Pancreas (tissue), 10 donors: ENCODE measurements around the gene CCDC50. TPM values are rescaled to one million over a fixed set of nuclear protein-coding genes. Genes with fewer than 3 reads are reported as not detected.

Source experiments
- ATAC-seq, 4 donors: fragments of 200-7000 bp; cut with Tn5 transposase; one replicate each; pipeline versions ENCODE4 v1.8.0 to v1.9.1; 2020; ENCODE audit warnings: mild to moderate bottlenecking in 4 of 4, moderate library complexity in 4 of 4
- DNase-seq, 6 donors: peaks; one replicate each; pipeline ENCODE4 v3.0.0-alpha.2; 2020
- FAIRE-seq: peaks from 2 replicates; lab custom pipeline; 2012; peaks lifted over from hg19 to GRCh38; lab: Jason Lieb, UNC
- H3K27ac ChIP-seq, 4 donors: fragments of 200-600 bp; sonication (generic); 1 replicate in 3 of 4; 2 replicates in 1 of 4; pipeline versions ENCODE4 v1.5.0 to v1.8.0; 2020
- H3K27me3 ChIP-seq, 4 donors: fragments of 200-600 bp; one replicate each; pipeline ENCODE4 v1.8.0; 2021
- H3K36me3 ChIP-seq, 3 donors: fragments of 200-600 bp; sonication (generic) in 1 of 3; one replicate each; pipeline versions ENCODE4 v1.5.0 to v1.8.0; 2020 to 2021
- H3K4me1 ChIP-seq, 3 donors: fragments of 200-600 bp; one replicate each; pipeline ENCODE4 v1.8.0; 2021
- H3K4me3 ChIP-seq, 4 donors: fragments of 200-600 bp; sonication (generic) in 2 of 4; one replicate each; pipeline versions ENCODE4 v1.5.0 to v1.8.0; 2020 to 2021
- H3K9me3 ChIP-seq, 4 donors: fragments of 200-600 bp; one replicate each; pipeline ENCODE4 v1.8.0; 2021
- WGBS, 2 donors: extraction: QIAGEN DNeasy Blood & Tissue Kit; methylation state at CpG; one replicate each; pipeline ENCODE4 v1.1.7; 2013; 5-methylcytosine and 5-hydroxymethylcytosine counted together
- intact Hi-C, 3 donors: fragments of 100-400 bp; cut with DNase I; formaldehyde crosslinking; loops; one replicate each; pipeline versions ENCODE4 v1.11.1 to v1.14.2; 2022
- polyA plus RNA-seq, 2 donors: library from polyadenylated mRNA; stranded (reverse); fragments of 200-250 nt; gene quantifications; one replicate each; pipeline ENCODE4 v1.2.3, GENCODE V29; 2013
- total RNA-seq, 6 donors: library from RNA; stranded (reverse); fragmentation: NEBNext Ultra II Directional in 4 of 6; extraction: Animal tissue kit (Norgen Biotek cat#: 25700) in 4 of 6; gene quantifications; one replicate each; pipeline versions ENCODE4 v1.2.1 to v1.2.4, GENCODE V29; 2021 to 2023
- TF ChIP-seq, protein P1 (sequence below), 4 donors: fragments of 200-600 bp; sonication (generic) in 3 of 4; IDR thresholded peaks; one replicate each; pipeline versions ENCODE4 v1.5.0 to v1.8.0; 2021; ENCODE audit warnings: antibody characterized with exemption in 4 of 4
- donor health status: healthy with polysubstance abuse.
- donor health status: DM: no; HTN: no; CAD: no; lungs with moderate emphysema.
- donor health status: DM: no; HTN: no; CAD: no.
- donor health status: control.
- donor health status: control.
- donor health status: Bipolar disorder and iron deficiency.
- donor health status: DM: yes; HTN: yes; CAD: no.
- donor health status: DM: no; HTN: no; CAD: no.
- donor health status: DM: no; HTN: no; CAD: no.
- donor health status: DM: yes; HTN: yes; CAD: no.

The CCDC50 gene
- total and polyA plus RNA-seq, 8 donors: 24.5 to 44.4 (median 30.4) TPM

DNA sequence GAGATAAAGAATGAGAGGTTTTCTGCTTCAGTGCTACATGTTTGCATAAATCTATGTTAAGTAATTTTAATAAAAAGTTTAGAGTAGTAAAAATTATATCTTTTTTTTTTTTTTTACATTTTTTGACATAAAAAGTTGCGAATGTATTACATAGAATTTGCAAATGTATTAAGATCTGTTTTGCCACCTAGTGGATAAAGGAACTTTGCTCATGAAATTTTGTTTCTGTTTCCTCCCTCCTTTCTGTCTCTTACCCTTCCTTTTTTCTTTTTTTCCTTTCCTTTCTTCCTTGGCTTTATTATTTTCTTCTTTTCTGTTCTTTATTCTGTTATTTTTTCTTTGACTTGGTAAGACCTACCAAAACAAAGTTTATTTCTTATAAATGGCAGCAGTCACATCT, 59.6 kb downstream of the CCDC50 start:
- 78 to 96% methylated on average over 1 of the region's 1 CpG for WGBS, 2 donors
- no peak overlapping the region for H3K4me3 ChIP-seq
- H3K4me1 ChIP-seq: no peaks in the 10 kb centered on the region
- TF ChIP-seq, protein P1, sequence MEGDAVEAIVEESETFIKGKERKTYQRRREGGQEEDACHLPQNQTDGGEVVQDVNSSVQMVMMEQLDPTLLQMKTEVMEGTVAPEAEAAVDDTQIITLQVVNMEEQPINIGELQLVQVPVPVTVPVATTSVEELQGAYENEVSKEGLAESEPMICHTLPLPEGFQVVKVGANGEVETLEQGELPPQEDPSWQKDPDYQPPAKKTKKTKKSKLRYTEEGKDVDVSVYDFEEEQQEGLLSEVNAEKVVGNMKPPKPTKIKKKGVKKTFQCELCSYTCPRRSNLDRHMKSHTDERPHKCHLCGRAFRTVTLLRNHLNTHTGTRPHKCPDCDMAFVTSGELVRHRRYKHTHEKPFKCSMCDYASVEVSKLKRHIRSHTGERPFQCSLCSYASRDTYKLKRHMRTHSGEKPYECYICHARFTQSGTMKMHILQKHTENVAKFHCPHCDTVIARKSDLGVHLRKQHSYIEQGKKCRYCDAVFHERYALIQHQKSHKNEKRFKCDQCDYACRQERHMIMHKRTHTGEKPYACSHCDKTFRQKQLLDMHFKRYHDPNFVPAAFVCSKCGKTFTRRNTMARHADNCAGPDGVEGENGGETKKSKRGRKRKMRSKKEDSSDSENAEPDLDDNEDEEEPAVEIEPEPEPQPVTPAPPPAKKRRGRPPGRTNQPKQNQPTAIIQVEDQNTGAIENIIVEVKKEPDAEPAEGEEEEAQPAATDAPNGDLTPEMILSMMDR (IDR thresholded peaks at IDR 0.05): no peak
- H3K27ac ChIP-seq: no peak overlapping the region
- DNase-seq (no peak), ATAC-seq (no peak), FAIRE-seq (no peak)
- peaks cover 0 to 9% (median 0%) of the 10 kb centered on the region in 3 donors for H3K36me3 ChIP-seq
- H3K27me3 ChIP-seq: no peaks in the 10 kb centered on the region
- intact Hi-C loops: no loop called here
- no peaks in the 10 kb centered on the region for H3K9me3 ChIP-seq

DNA sequence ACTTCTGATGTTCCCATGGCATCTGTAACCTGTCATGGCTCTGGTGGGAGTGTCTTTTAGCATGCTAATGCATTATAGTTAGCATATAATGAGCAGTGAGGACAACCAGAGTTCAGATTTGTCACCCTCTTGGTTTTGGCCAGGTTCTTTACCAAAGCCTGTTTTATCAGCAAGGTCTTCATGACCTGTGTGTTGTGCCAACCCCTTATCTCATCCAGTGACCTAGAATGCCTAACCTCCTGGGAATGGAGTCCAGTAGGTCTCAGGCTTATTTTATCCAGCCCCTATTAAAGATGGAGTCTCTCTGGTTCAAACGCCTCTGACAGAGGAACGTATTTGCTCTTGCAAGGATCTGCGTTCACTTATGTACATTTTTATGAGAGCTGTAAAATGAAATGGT, 61.4 kb downstream of the CCDC50 start:
- DNase-seq (no peak), ATAC-seq (no peak), FAIRE-seq (no peak)
- no peaks in the 10 kb centered on the region for H3K9me3 ChIP-seq
- TF ChIP-seq, protein P1 (IDR thresholded peaks at IDR 0.05): no peak
- no peaks in the 10 kb centered on the region for H3K27me3 ChIP-seq
- no peak overlapping the region for H3K4me3 ChIP-seq
- intact Hi-C loops: no loop called here
- no peaks in the 10 kb centered on the region for H3K4me1 ChIP-seq
- peaks cover 0 to 7% (median 0%) of the 10 kb centered on the region in 3 donors for H3K36me3 ChIP-seq
- 92 to 95% methylated on average over 3 of the region's 3 CpGs for WGBS, 2 donors
- no peak overlapping the region for H3K27ac ChIP-seq

DNA sequence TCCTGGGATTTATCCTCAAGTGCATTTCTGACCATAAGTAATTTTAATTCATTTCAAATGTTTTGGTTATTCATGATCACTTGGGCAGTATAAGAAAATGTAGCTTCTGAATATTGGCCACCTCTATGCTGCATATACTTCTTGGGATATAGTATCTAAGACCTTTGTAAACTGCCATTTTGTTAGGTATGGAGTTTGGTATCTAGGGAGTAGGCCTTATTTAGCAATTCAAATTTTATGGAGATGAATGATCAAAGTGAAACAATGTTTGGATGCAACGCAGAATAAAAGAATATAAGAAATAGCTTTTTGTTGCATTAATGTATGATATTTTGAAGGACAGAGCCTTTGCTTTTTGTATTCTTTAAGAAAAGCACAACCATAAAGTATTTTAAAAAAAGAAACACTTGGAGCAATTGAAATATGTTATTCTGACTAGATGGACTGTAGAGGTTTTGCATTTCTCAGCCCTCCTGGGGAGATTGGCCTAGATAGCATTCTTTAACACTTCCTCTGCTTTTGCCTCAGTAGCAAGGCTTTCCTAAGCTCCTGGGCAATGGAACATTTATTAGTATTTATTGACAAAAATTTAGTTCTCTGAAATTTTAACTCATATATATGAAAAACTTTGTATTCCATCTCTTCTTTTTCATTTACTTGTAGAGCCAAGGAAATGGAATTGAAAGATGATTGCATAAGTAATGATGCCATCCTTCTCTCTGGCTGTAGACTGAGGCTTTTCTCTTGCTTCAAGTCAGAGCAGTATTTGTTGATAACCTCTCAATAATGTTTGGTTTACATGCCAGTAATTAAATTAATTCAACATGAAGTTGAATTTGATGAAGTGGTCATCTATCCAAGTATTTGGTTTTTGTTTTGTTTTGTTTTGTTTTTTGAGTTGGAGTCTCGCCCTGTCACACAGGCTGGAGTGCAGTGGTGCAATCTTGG, 62.9 kb downstream of the CCDC50 start:
- TF ChIP-seq, protein P1 (IDR thresholded peaks at IDR 0.05): no peak
- no peak overlapping the region for H3K4me3 ChIP-seq
- 98 to 99% methylated on average over 2 of the region's 2 CpGs for WGBS, 2 donors
- ATAC-seq: no peak
- peak; percentile 17 for FAIRE-seq
- H3K36me3 ChIP-seq: peaks cover 0 to 7% (median 0%) of the 10 kb centered on the region in 3 donors
- no peaks in the 10 kb centered on the region for H3K4me1 ChIP-seq
- H3K27ac ChIP-seq: no peak overlapping the region
- H3K9me3 ChIP-seq: no peaks in the 10 kb centered on the region
- intact Hi-C loops: no loop called here
- H3K27me3 ChIP-seq: no peaks in the 10 kb centered on the region
- DNase-seq: no peak

DNA sequence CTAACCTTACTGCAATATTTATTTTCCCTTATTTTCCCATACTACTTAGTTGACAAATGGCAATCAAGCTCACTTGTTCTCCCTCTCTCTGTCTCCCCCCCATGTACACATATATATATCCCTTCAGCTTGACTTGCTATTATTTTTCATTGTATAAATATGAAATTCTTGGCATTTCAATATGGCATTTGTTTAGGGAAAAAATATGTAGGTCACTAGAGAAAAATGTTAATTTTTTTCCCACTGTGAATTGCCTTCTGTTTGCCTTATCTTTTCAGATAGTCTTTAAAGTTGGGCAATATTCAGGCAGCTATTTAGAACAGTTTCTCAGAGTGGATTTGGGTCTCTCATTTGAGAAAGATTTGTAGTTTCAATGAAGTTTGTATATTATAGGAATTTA, 64.0 kb downstream of the CCDC50 start:
- peaks cover 0 to 7% (median 0%) of the 10 kb centered on the region in 3 donors for H3K36me3 ChIP-seq
- FAIRE-seq (peak; percentile 49), ATAC-seq (no peak), DNase-seq (no peak)
- no peak overlapping the region for H3K4me3 ChIP-seq
- TF ChIP-seq, protein P1 (IDR thresholded peaks at IDR 0.05): no peak
- no peaks in the 10 kb centered on the region for H3K4me1 ChIP-seq
- H3K27me3 ChIP-seq: no peaks in the 10 kb centered on the region
- no peaks in the 10 kb centered on the region for H3K9me3 ChIP-seq
- no peak overlapping the region for H3K27ac ChIP-seq
- intact Hi-C loops: no loop called here

DNA sequence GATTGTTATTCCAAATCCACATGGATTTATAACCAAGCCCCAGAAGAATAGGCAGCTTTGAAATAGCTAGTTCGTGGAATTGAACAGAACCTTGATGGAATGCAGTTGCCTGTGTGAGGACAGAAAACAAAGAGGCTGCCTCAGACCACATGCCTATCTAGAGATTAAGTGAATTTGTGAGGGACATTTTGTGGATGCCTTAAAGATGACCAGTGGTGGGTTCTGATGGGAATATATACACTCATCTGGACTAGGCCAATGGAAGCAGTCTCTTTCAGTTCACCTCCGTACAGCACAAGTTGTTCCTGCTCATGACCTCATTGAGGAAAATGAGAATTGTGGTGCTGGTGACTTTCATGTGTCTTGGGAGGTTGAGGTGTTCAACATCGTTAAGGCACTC, 68.6 kb downstream of the CCDC50 start:
- 91 to 95% methylated on average over 3 of the region's 3 CpGs for WGBS, 2 donors
- H3K4me1 ChIP-seq: no peaks in the 10 kb centered on the region
- H3K27ac ChIP-seq: no peak overlapping the region
- no peaks in the 10 kb centered on the region for H3K9me3 ChIP-seq
- TF ChIP-seq, protein P1 (IDR thresholded peaks at IDR 0.05): no peak
- DNase-seq (no peak), ATAC-seq (no peak), FAIRE-seq (no peak)
- no peak overlapping the region for H3K4me3 ChIP-seq
- intact Hi-C loops: no loop called here
- no peaks in the 10 kb centered on the region for H3K36me3 ChIP-seq
- no peaks in the 10 kb centered on the region for H3K27me3 ChIP-seq
